ENCODE measurements around the gene TCAP.

GRCh38 chr17:39628655-39629493 is 36.3 kb upstream of the TCAP start:
- TF ChIP-seq CREB1 (IDR thresholded peaks at IDR 0.05; ENCODE audit: low read depth) (no peak), CEBPB (IDR thresholded peaks at IDR 0.05) (no peak), RAD21 (IDR thresholded peaks at IDR 0.05; ENCODE audit: low read depth) (no peak), TEAD4 (IDR thresholded peaks at IDR 0.05) (no peak), MAX (IDR thresholded peaks at IDR 0.05) (no peak), REST (IDR thresholded peaks at IDR 0.05; ENCODE audit: low read depth) (no peak), FOXM1 (IDR thresholded peaks at IDR 0.05; ENCODE audit: borderline replicate concordance, low read depth) (no peak), ZBTB7A (IDR thresholded peaks at IDR 0.05; ENCODE audit: low read depth) (no peak), EP300 (IDR thresholded peaks at IDR 0.05; ENCODE audit: borderline replicate concordance) (no peak)
